Spleen (tissue), 11 donors: ENCODE results near the gene CCDC78. TPM values are rescaled to one million over a fixed set of nuclear protein-coding genes. Genes with fewer than 3 reads are reported as not detected.

ENCODE experiments used
- DNase-seq: peaks from one replicate; pipeline ENCODE4 v3.0.0-alpha.2; 2020
- H3K27ac ChIP-seq, 8 donors: fragments of 200-600 bp; sonication (generic) in 7 of 8; 1 replicate in 4 of 8; 2 replicates in 4 of 8; pipeline versions ENCODE4 v1.5.0 to v1.8.0; 2016 to 2021; ENCODE audit warnings: inconsistent platforms in 4 of 8, mild to moderate bottlenecking in 4 of 8, moderate library complexity in 1 of 8
- H3K27me3 ChIP-seq, 7 donors: fragments of 200-600 bp; sonication (generic) in 6 of 7; replicated peaks in 1 of 7; 1 replicate in 4 of 7; 2 replicates in 3 of 7; pipeline versions ENCODE4 v1.5.0 to v1.8.0; 2016 to 2021; ENCODE audit warnings: inconsistent platforms in 3 of 7, mild to moderate bottlenecking in 1 of 7
- H3K36me3 ChIP-seq, 6 donors: fragments of 200-600 bp; sonication (generic) in 5 of 6; 1 replicate in 4 of 6; 2 replicates in 2 of 6; pipeline versions ENCODE4 v1.5.0 to v1.8.0; 2016 to 2021; ENCODE audit warnings: inconsistent platforms in 2 of 6
- H3K4me1 ChIP-seq, 6 donors: fragments of 200-600 bp; sonication (generic) in 5 of 6; 1 replicate in 3 of 6; 2 replicates in 3 of 6; pipeline versions ENCODE4 v1.5.0 to v1.8.0; 2016 to 2021; ENCODE audit warnings: inconsistent platforms in 3 of 6
- H3K4me3 ChIP-seq, 8 donors: fragments of 200-600 bp; sonication (generic) in 7 of 8; 1 replicate in 4 of 8; 2 replicates in 4 of 8; pipeline versions ENCODE4 v1.5.0 to v1.8.0; 2016 to 2021; ENCODE audit warnings: inconsistent platforms in 4 of 8, mild to moderate bottlenecking in 4 of 8, moderate library complexity in 2 of 8
- H3K9me3 ChIP-seq, 8 donors: fragments of 200-600 bp; sonication (generic) in 7 of 8; 1 replicate in 4 of 8; 2 replicates in 4 of 8; pipeline versions ENCODE4 v1.5.0 to v1.8.0; 2016 to 2021; ENCODE audit warnings: inconsistent platforms in 4 of 8
- CTCF ChIP-seq, 11 experiments: fragments of 200-600 bp in 7 of 11; fragments of 450-650 bp in 4 of 11; sonication (generic) in 4 of 11; IDR thresholded peaks in 8 of 11; conservative IDR thresholded peaks in 3 of 11; 1 replicate in 7 of 11; 2 replicates in 4 of 11; pipeline versions ENCODE4 v1.4.0 to v1.8.0; 2016 to 2021; ENCODE audit warnings: antibody characterized with exemption in 11 of 11, inconsistent platforms in 4 of 11, mild to moderate bottlenecking in 1 of 11
- POLR2A ChIP-seq, 3 donors: fragments of 450-650 bp; IDR thresholded peaks; one replicate each; pipeline ENCODE4 v1.5.1; 2017; ENCODE audit warnings: antibody characterized with exemption in 3 of 3, mild to moderate bottlenecking in 1 of 3
- POLR2AphosphoS5 ChIP-seq, 3 donors: sonication (generic); formaldehyde crosslinking; IDR thresholded peaks; one replicate each; pipeline ENCODE4 v1.5.1; 2017; ENCODE audit warnings: antibody characterized with exemption in 3 of 3
- WGBS, 5 donors: extraction: QIAGEN DNeasy Blood & Tissue Kit in 3 of 5; methylation state at CpG; one replicate each; pipeline versions ENCODE4 v1.1.5 to v1.1.7; 2013 to 2018; 5-methylcytosine and 5-hydroxymethylcytosine counted together
- intact Hi-C: fragments of 100-400 bp; cut with DNase I; formaldehyde crosslinking; loops from one replicate; pipeline ENCODE4 v1.15.0; 2023; ENCODE audit warnings: low total_unique reads
- polyA plus RNA-seq, 3 donors: library from polyadenylated mRNA; stranded (reverse); fragments of 200-250 nt; gene quantifications; one replicate each; pipeline ENCODE4 v1.2.1, GENCODE V29; 2013
- total RNA-seq, 7 donors: library from RNA; depleted of rRNA in 3 of 7; stranded (reverse); fragments of >200 nt in 3 of 7; fragmentation: NEBNext Ultra II Directional in 4 of 7; extraction: Animal tissue kit (Norgen Biotek cat#: 25700) in 4 of 7; gene quantifications; one replicate each; pipeline versions ENCODE4 v1.1.0 to v1.2.1, GENCODE V29; 2016 to 2021
- donor health status: healthy with polysubstance abuse.
- donor health status: DM: no; HTN: no; CAD: no; lungs with moderate emphysema.
- donor health status: DM: no; HTN: no; CAD: no.
- donor health status: Bipolar disorder and iron deficiency.
- donor health status: healthy.
- donor health status: DM: no; HTN: no; CAD: no.
- donor health status: DM: yes; HTN: yes; CAD: no.

CCDC78 gene
- total and polyA plus RNA-seq, 10 donors, result 2.9 to 23.7 (median 7.2) TPM

GRCh38 chr16:675884-676564 lies 50.2 kb downstream of the CCDC78 start:
- Histone ChIP-seq H3K4me3 (peak overlapping the region in 4 of 8 donors; percentile 12 to 59 (median 23)), H3K36me3 (peaks cover 0 to 37% (median 28%) of the 10 kb centered on the region in 6 donors), H3K27ac (no peak overlapping the region), H3K4me1 (peaks cover 18 to 64% (median 44%) of the 10 kb centered on the region in 6 donors), H3K9me3 (no peaks in the 10 kb centered on the region), H3K27me3 (peaks cover 0 to 39% (median 15%) of the 10 kb centered on the region in 7 donors)
- no peak for DNase-seq
- WGBS, 5 donors, result 42 to 64% (median 54%) methylated on average over 6 to 25 of the region's 25 CpGs
- TF ChIP-seq CTCF (IDR thresholded peaks at IDR 0.05 in 8 of 11, conservative IDR thresholded peaks at IDR 0.05 in 3 of 11) (no peak), POLR2AphosphoS5 (IDR thresholded peaks at IDR 0.05) (peak in 1 of 3 donors; percentile 36), POLR2A (IDR thresholded peaks at IDR 0.05) (no peak)
- intact Hi-C loops, result no loop called here

- peaks cover 14 to 61% (median 39%) of the 10 kb centered on the region in 6 donors for H3K4me1 ChIP-seq
- H3K9me3 ChIP-seq, result no peaks in the 10 kb centered on the region
- peak within 1 kb of the TSS in 5 of 8 donors; percentile 9 to 59 (median 19) for H3K4me3 ChIP-seq
- TF ChIP-seq POLR2A (IDR thresholded peaks at IDR 0.05), result no peak
- no peak for TF ChIP-seq CTCF (IDR thresholded peaks at IDR 0.05 in 8 of 11, conservative IDR thresholded peaks at IDR 0.05 in 3 of 11)
- TF ChIP-seq POLR2AphosphoS5 (IDR thresholded peaks at IDR 0.05), result peak in 1 of 3 donors; percentile 68
- 7 to 20% (median 10%) methylated on average over 17 to 73 of the region's 73 CpGs for WGBS, 5 donors
- no peak for DNase-seq
- H3K36me3 ChIP-seq, result peaks cover 0 to 45% (median 36%) of the 10 kb centered on the region in 6 donors
- peak within 1 kb of the TSS in 4 of 8 donors; percentile 42 to 61 (median 52) for H3K27ac ChIP-seq
- peaks cover 0 to 39% (median 15%) of the 10 kb centered on the region in 7 donors for H3K27me3 ChIP-seq
- intact Hi-C loops, result no loop called here
These were observed 51.0 kb downstream of the CCDC78 start, which contains the start of gene RHBDL1 for GRCh38 chr16:674968-675883. Gene RHBDL1, plus strand, starts transcription at chr16:675671. Its CDS starts 120 bp downstream, at chr16:675791.

GRCh38 chr16:674214-674881 lies 51.9 kb downstream of the CCDC78 start:
- Histone ChIP-seq H3K9me3 (no peaks in the 10 kb centered on the region), H3K4me3 (no peak overlapping the region), H3K36me3 (peaks cover 0 to 53% (median 44%) of the 10 kb centered on the region in 6 donors), H3K27ac (peak overlapping the region in 5 of 8 donors; percentile 37 to 61 (median 46)), H3K4me1 (peaks cover 14 to 68% (median 38%) of the 10 kb centered on the region in 6 donors), H3K27me3 (peaks cover 0 to 39% (median 15%) of the 10 kb centered on the region in 7 donors)
- TF ChIP-seq CTCF (IDR thresholded peaks at IDR 0.05 in 8 of 11, conservative IDR thresholded peaks at IDR 0.05 in 3 of 11), result no peak
- TF ChIP-seq POLR2AphosphoS5 (IDR thresholded peaks at IDR 0.05), result peak; percentile 8 to 63 (median 62)
- DNase-seq, result no peak
- intact Hi-C loops, result no loop called here
- 73 to 83% (median 78%) methylated on average over 13 to 22 of the region's 22 CpGs for WGBS, 5 donors
